Breast epithelium (tissue), 3 donors: ENCODE measurements around the gene MASP1.

Source experiments
- POLR2A ChIP-seq: fragments of 450-650 bp; IDR thresholded peaks from one replicate; pipeline ENCODE4 v1.6.1; 2016; ENCODE audit warnings: antibody characterized with exemption, mild to moderate bottlenecking, moderate library complexity
- POLR2AphosphoS5 ChIP-seq, 3 donors: sonication (generic); formaldehyde crosslinking; IDR thresholded peaks; one replicate each; pipeline ENCODE4 v1.6.1; 2017; ENCODE audit warnings: antibody characterized with exemption in 3 of 3
- TF ChIP-seq, protein P1 (sequence below), 3 donors: fragments of 450-650 bp; IDR thresholded peaks; one replicate each; pipeline ENCODE4 v1.5.1; 2016 to 2017; ENCODE audit warnings: antibody characterized with exemption in 3 of 3, mild to moderate bottlenecking in 3 of 3, moderate library complexity in 3 of 3

DNA sequence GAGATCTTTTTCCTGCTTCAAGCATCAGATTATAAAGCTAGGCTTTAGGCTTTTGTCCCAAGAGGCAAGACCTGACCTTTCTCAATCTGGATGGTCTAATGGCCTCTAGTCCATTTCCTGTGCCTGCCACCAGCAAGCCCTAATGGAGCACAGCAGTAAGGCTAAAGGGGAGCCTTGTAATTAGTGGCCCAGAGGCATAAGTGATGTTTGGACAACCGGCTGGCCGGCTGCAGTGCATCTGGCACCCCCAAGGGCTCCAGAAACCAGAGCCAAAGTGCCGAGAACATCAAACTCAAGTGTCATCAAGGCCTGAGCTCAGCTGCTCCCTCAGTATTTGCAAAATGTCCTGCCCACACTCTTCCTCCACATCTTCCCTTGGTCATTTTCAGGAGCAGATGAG lies 44.8 kb upstream of the MASP1 start:
- TF ChIP-seq, protein P1, sequence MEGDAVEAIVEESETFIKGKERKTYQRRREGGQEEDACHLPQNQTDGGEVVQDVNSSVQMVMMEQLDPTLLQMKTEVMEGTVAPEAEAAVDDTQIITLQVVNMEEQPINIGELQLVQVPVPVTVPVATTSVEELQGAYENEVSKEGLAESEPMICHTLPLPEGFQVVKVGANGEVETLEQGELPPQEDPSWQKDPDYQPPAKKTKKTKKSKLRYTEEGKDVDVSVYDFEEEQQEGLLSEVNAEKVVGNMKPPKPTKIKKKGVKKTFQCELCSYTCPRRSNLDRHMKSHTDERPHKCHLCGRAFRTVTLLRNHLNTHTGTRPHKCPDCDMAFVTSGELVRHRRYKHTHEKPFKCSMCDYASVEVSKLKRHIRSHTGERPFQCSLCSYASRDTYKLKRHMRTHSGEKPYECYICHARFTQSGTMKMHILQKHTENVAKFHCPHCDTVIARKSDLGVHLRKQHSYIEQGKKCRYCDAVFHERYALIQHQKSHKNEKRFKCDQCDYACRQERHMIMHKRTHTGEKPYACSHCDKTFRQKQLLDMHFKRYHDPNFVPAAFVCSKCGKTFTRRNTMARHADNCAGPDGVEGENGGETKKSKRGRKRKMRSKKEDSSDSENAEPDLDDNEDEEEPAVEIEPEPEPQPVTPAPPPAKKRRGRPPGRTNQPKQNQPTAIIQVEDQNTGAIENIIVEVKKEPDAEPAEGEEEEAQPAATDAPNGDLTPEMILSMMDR (IDR thresholded peaks at IDR 0.05), result no peak
- no peak for TF ChIP-seq POLR2A
- no peak for TF ChIP-seq POLR2AphosphoS5 (IDR thresholded peaks at IDR 0.05)
